Measurements from ENCODE around the gene REPS2. TPM values are rescaled to one million over a fixed set of nuclear protein-coding genes. Genes with fewer than 3 reads are reported as not detected.

The REPS2 gene
- total RNA-seq, 4 donors from 2014 or later: 10.8 to 37.0 (median 17.5) TPM

GRCh38 chrX:16920075-16920474, 26.4 kb upstream of the REPS2 start:
- Histone ChIP-seq H3K27ac (no peak overlapping the region), H3K4me1 (no peaks in the 10 kb centered on the region), H3K9me3 (no peaks in the 10 kb centered on the region), H3K27me3 (no peaks in the 10 kb centered on the region), H3K4me3 (no peak overlapping the region), H3K36me3 (no peaks in the 10 kb centered on the region)
- TF ChIP-seq CTCF (IDR thresholded peaks at IDR 0.05) (no peak), POLR2AphosphoS5 (IDR thresholded peaks at IDR 0.05) (no peak), EP300 (IDR thresholded peaks at IDR 0.05; ENCODE audit: low read depth) (no peak), POLR2A (IDR thresholded peaks at IDR 0.05) (no peak)
- DNase-seq: no peak
- intact Hi-C loops (cut with DNase I; ENCODE audit: low total_unique reads): no loop called here
- in situ Hi-C loops (cut with MboI; ENCODE audit: low pct_ligation_motif_present in 1 of 4, low pct_unique_long_range_greater_than_20kb in 1 of 4, low sequenced_read_pairs in 3 of 4): loop anchor here in 1 of 4 donors (25.0 kb wide), 1 partner anchor 117 kb away; no protein-coding TSS in a partner anchor

GRCh38 chrX:16923157-16923556, 23.3 kb upstream of the REPS2 start:
- no peak for TF ChIP-seq EP300 (IDR thresholded peaks at IDR 0.05; ENCODE audit: low read depth)
- no peak for TF ChIP-seq CTCF (IDR thresholded peaks at IDR 0.05)
- TF ChIP-seq POLR2AphosphoS5 (IDR thresholded peaks at IDR 0.05): no peak
- no peak for TF ChIP-seq POLR2A (IDR thresholded peaks at IDR 0.05)
- DNase-seq: no peak
- WGBS, 2 donors (ENCODE audit: low coverage in 1 of 2): 98 to 100% methylated on average over 2 to 3 of the region's 3 CpGs
- H3K27me3 ChIP-seq: no peaks in the 10 kb centered on the region
- intact Hi-C loops (cut with DNase I; ENCODE audit: low total_unique reads) (no loop called here), in situ Hi-C loops (cut with MboI; ENCODE audit: low pct_ligation_motif_present in 1 of 4, low pct_unique_long_range_greater_than_20kb in 1 of 4, low sequenced_read_pairs in 3 of 4) (loop anchor here in 1 of 4 donors (25.0 kb wide), 1 partner anchor 114 kb away; no protein-coding TSS in a partner anchor)
- H3K4me3 ChIP-seq: no peak overlapping the region
- no peaks in the 10 kb centered on the region for H3K9me3 ChIP-seq
- H3K36me3 ChIP-seq: no peaks in the 10 kb centered on the region
- no peaks in the 10 kb centered on the region for H3K4me1 ChIP-seq
- no peak overlapping the region for H3K27ac ChIP-seq

- Histone ChIP-seq H3K4me1 (no peaks in the 10 kb centered on the region), H3K27me3 (no peaks in the 10 kb centered on the region), H3K36me3 (no peaks in the 10 kb centered on the region), H3K9me3 (no peaks in the 10 kb centered on the region), H3K27ac (no peak overlapping the region), H3K4me3 (no peak overlapping the region)
- in situ Hi-C loops (cut with MboI; ENCODE audit: low pct_ligation_motif_present in 1 of 4, low pct_unique_long_range_greater_than_20kb in 1 of 4, low sequenced_read_pairs in 3 of 4): loop anchor here in 1 of 4 donors (25.0 kb wide), 1 partner anchor 112 kb away; no protein-coding TSS in a partner anchor
- TF ChIP-seq CTCF (IDR thresholded peaks at IDR 0.05): no peak
- no peak for TF ChIP-seq POLR2AphosphoS5 (IDR thresholded peaks at IDR 0.05)
- no peak for TF ChIP-seq EP300 (IDR thresholded peaks at IDR 0.05; ENCODE audit: low read depth)
- TF ChIP-seq POLR2A (IDR thresholded peaks at IDR 0.05): no peak
- no peak for DNase-seq
- 81 to 100% methylated on average over 1 of the region's 1 CpG for WGBS, 2 donors (ENCODE audit: low coverage in 1 of 2)
- intact Hi-C loops (cut with DNase I; ENCODE audit: low total_unique reads): no loop called here
These were observed 21.6 kb upstream of the REPS2 start for GRCh38 chrX:16924631-16925480.

GRCh38 chrX:16930392-16930791, 16.1 kb upstream of the REPS2 start:
- no peaks in the 10 kb centered on the region for H3K4me1 ChIP-seq
- H3K4me3 ChIP-seq: no peak overlapping the region
- no peak for DNase-seq
- H3K27me3 ChIP-seq: no peaks in the 10 kb centered on the region
- no peak for TF ChIP-seq POLR2A (IDR thresholded peaks at IDR 0.05)
- no peak for TF ChIP-seq EP300 (IDR thresholded peaks at IDR 0.05; ENCODE audit: low read depth)
- no peak for TF ChIP-seq CTCF (IDR thresholded peaks at IDR 0.05)
- no peak for TF ChIP-seq POLR2AphosphoS5 (IDR thresholded peaks at IDR 0.05)
- H3K36me3 ChIP-seq: no peaks in the 10 kb centered on the region
- in situ Hi-C loops (cut with MboI; ENCODE audit: low pct_ligation_motif_present in 1 of 4, low pct_unique_long_range_greater_than_20kb in 1 of 4, low sequenced_read_pairs in 3 of 4) (no loop called here), intact Hi-C loops (cut with DNase I; ENCODE audit: low total_unique reads) (no loop called here)
- H3K9me3 ChIP-seq: no peaks in the 10 kb centered on the region
- 78 to 86% methylated on average over 2 to 6 of the region's 6 CpGs for WGBS, 2 donors (ENCODE audit: low coverage in 1 of 2)
- H3K27ac ChIP-seq: no peak overlapping the region

Data from transverse colon (tissue), 4 donors.